Measurements from ENCODE around the gene CD93.

CD93 gene

DNA sequence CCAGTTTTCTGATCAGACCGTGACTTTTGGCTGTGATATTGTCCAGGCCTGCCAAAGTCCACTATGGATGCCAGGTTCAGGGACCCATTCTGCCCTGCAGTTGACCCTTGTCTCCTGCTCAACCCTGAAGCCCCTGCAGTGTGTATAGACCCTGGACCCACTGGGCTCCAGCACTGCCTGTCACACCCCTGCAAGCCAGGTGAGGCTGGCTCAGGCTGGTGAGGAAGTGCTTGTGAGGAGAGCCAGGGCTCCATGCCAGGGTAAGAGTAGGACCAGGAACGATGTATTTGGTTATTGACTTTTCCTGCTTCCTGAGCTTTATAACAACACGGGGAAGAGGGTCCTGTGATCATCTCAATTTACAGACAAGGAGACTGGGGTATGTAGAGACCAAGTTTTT is 19.1 kb upstream of the CD93 start:
- DNase-seq (ENCODE audit: low spot score), result no peak
- TF ChIP-seq, protein P1, sequence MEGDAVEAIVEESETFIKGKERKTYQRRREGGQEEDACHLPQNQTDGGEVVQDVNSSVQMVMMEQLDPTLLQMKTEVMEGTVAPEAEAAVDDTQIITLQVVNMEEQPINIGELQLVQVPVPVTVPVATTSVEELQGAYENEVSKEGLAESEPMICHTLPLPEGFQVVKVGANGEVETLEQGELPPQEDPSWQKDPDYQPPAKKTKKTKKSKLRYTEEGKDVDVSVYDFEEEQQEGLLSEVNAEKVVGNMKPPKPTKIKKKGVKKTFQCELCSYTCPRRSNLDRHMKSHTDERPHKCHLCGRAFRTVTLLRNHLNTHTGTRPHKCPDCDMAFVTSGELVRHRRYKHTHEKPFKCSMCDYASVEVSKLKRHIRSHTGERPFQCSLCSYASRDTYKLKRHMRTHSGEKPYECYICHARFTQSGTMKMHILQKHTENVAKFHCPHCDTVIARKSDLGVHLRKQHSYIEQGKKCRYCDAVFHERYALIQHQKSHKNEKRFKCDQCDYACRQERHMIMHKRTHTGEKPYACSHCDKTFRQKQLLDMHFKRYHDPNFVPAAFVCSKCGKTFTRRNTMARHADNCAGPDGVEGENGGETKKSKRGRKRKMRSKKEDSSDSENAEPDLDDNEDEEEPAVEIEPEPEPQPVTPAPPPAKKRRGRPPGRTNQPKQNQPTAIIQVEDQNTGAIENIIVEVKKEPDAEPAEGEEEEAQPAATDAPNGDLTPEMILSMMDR (IDR thresholded peaks at IDR 0.05; ENCODE audit: extremely low read depth, missing control alignments), result no peak

DNA sequence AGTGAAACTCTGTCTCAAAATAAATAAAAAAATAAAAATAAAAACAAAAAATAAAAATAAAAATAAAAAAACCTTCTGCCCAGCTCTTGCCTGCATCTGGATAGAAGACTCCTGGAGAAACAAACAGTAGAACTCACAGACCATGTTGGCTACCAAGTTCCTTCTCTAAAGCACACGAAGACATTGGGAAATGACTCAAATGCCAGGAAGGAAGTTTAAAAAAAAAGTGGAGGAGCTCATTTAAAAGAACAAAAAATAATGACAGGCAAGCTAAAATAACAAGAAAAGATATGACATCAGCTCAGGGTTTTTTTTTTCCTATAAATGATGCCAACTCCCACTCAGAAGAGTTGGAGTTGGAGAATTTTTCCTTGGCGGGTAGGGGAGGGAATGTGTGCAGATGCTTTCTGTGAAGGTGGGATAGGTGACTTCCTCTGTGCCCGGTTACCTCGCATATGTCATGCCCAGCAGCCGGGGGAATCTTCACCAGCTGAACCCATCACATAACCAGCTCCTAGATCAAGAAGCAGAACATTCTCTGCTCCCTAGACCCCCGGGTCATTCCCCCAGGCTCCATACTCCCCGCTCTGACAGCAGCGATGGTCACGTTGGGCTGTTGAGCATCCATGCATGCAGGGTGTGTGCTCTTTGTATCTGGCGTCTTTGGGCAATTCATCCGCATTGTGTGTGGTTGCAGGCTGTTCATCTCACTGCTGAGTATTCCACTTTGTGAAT is 17.3 kb upstream of the CD93 start:
- TF ChIP-seq, protein P1 (IDR thresholded peaks at IDR 0.05; ENCODE audit: extremely low read depth, missing control alignments), result no peak
- no peak for DNase-seq (ENCODE audit: low spot score)

DNA sequence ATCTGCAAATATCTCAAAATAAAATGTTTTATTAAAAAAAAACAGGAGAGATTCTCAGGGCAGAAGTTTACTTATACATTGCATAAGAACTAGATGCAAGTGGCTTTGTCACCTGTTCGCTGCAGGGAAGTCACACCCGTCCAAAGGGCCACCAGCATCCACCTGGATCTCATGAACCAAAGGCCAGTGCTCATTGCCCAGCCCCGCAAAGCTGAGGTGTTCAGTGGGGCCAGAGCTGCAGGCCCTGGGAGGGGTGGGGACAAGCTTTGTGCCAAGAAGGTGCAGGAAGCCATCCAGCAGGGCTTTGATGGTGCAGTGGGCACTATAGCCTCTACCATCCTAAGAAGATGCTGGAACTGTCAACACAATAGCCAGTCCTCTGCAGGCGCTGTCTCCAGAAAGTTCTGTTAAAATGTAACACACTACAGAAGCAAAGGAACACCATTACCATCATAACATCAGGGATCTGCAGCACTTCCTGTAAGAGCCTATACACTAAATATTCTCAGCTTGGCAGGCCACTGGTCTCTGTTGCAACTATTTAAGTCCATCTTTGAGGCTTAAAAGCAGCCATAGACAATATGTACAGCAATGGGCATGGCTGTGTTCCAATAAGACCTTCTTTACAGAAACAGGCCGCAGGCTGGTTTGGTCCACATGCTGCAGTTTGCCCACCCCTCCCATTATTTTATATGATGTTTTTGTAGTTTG is 15.7 kb upstream of the CD93 start:
- no peak for DNase-seq (ENCODE audit: low spot score)
- TF ChIP-seq, protein P1 (IDR thresholded peaks at IDR 0.05; ENCODE audit: extremely low read depth, missing control alignments), result no peak

GRCh38 chr20:23100720-23101107 is 14.6 kb upstream of the CD93 start:
- TF ChIP-seq, protein P1 (IDR thresholded peaks at IDR 0.05; ENCODE audit: extremely low read depth, missing control alignments), result no peak
- no peak for DNase-seq (ENCODE audit: low spot score)

DNA sequence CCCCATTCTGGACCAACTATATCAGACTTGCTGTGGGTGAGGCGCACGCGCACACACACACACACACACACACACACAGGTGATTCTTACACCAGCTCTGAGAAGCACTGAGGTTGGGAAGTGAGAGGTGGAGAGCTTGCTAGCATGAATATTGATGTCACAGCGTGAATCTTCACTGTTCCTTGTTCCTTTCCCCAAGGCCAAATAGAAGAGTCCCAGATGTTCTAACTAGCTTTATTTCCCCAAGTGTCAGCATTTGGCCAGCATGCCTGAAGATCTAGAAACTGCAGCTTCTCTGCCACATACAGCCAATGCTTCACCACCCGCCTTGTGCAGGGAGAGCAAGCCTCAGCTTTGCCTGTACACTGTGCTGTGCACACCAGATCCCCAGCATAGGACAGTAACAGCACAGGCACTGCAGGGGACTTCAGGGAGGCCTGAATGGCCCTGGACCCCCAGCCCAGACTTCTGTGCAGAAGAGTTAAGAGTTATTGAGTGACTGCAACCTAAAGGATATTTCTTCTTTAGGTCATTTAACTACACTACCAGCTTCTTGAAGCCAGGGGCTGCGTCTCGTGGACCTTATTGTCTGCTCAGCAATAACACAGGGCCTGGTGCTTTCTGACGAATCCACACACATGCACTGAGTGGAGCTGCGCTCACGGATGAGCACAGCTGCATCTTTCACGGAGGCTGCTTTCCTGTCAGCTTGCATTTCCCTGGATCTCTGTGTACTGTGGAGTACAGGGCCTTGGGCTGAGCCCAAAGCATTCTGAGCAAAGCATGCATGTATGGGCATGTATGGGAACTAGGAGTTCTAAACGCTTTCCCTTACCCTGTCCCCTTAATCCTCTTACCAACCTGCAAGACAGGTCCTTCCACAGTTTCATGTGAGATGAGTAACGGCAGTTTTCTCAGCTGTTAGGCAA is 13.9 kb upstream of the CD93 start:
- no peak for DNase-seq (ENCODE audit: low spot score)
- TF ChIP-seq, protein P1 (IDR thresholded peaks at IDR 0.05; ENCODE audit: extremely low read depth, missing control alignments), result no peak

DNA sequence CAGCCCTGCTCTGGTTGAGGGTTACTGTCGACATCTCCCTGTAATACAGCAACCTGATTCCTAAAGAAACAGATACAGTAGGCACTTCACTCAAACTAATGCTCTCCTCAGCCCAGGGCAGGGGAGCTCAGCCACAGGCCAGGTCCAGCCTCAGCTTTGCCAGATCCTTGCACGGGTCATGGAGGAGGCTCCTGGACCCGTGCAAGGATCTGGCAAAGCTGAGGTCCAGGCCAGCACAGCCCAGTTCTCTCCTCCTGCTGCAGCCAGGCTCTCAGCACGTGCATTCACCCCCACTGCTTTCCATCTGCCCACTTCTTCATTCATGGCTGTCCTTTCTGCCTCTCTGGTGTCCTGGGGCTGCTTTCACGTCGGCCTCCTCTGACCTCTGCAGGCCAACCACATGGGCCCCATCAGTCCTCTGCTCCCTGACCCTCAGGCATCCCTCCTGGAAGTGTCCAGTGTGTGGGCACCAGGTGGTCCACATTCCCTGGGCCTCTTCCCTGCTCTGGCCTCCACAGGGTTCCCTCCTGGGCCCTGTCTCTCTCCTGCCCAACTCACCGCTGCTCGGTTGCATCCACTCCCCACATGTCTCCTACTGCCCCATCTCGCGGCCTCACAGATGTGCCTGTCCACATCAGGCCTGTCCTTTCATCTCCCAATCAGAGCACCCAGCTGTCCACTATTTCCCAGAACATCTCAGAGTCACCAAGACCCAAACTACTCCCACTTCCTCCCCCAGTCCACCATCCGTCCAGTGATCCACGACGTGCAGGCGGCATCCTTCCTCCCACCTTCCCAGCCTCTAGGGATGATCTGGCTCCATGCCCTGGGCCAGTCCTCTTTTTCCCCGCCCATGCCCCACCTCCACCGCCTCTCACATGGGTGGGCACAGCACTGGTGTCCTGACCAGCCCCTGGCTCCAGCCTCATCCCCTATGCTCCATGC is 11.8 kb upstream of the CD93 start:
- TF ChIP-seq, protein P1 (IDR thresholded peaks at IDR 0.05; ENCODE audit: extremely low read depth, missing control alignments), result no peak
- DNase-seq (ENCODE audit: low spot score), result no peak

All from GM20000 (cell line).